CD4-positive, alpha-beta memory T cell (primary cell): ENCODE measurements around the gene CHRNA10. TPM values are rescaled to one million over a fixed set of nuclear protein-coding genes. Genes with fewer than 3 reads are reported as not detected.
A peak's percentile ranks its signal among the peaks of the same experiment; 100 is the strongest.

Experiments used
- CTCF ChIA-PET: fragments of 350-600 bp; sonication (Branson Sonifier 250); formaldehyde crosslinking; loops from one replicate; lab custom pipeline; 2021; ENCODE audit warnings: inconsistent platforms; ENCODE audit not compliant: partially characterized antibody; lab: Charles Lee
- POLR2A ChIA-PET: fragments of 350-600 bp; sonication (Branson Sonifier 250); formaldehyde crosslinking; loops from one replicate; lab custom pipeline; 2021; ENCODE audit not compliant: partially characterized antibody; lab: Charles Lee
- DNase-seq, 5 donors: peaks; one replicate each; pipeline versions ENCODE4 v3.0.0 to v3.0.0-alpha.2; 2020 to 2022; ENCODE audit warnings: mixed read lengths in 1 of 5
- H3K27ac ChIP-seq: one replicate; pipeline ENCODE4 v1.7.0; 2013; ENCODE audit warnings: low read depth, low read length
- H3K27me3 ChIP-seq: 2 replicates; pipeline ENCODE4 v1.7.0; 2013; ENCODE audit warnings: mild to moderate bottlenecking, low read length, moderate library complexity; ENCODE audit not compliant: insufficient read depth
- H3K36me3 ChIP-seq: 2 replicates; pipeline ENCODE4 v1.7.0; 2013; ENCODE audit warnings: mild to moderate bottlenecking, low read length, moderate library complexity; ENCODE audit not compliant: insufficient read depth
- H3K4me1 ChIP-seq: 2 replicates; pipeline ENCODE4 v1.7.0; 2013; ENCODE audit warnings: mild to moderate bottlenecking, low read length, moderate library complexity; ENCODE audit not compliant: insufficient read depth
- H3K4me3 ChIP-seq, 2 donors: one replicate each; pipeline ENCODE4 v1.7.0; 2013; ENCODE audit warnings: low read length in 2 of 2, mild to moderate bottlenecking in 1 of 2
- H3K9me3 ChIP-seq, 2 donors: one replicate each; pipeline ENCODE4 v1.7.0; 2013; ENCODE audit warnings: low read length in 2 of 2, control low read depth in 1 of 2; ENCODE audit not compliant: control insufficient read depth in 1 of 2
- H3K27ac Mint-ChIP-seq, 7 donors: one replicate each; pipeline ENCODE4 v1.8.0; 2020 to 2021; ENCODE audit warnings: mixed read lengths in 7 of 7, mild to moderate bottlenecking in 6 of 7, inconsistent platforms in 3 of 7, moderate library complexity in 3 of 7
- H3K27me3 Mint-ChIP-seq, 2 donors: one replicate each; pipeline ENCODE4 v1.8.0; 2020 to 2021; ENCODE audit warnings: mixed read lengths in 2 of 2
- H3K36me3 Mint-ChIP-seq, 2 donors: one replicate each; pipeline ENCODE4 v1.8.0; 2020 to 2021; ENCODE audit warnings: mixed read lengths in 2 of 2, inconsistent platforms in 1 of 2, mild to moderate bottlenecking in 1 of 2
- H3K4me1 Mint-ChIP-seq, 4 donors: one replicate each; pipeline ENCODE4 v1.8.0; 2020 to 2021; ENCODE audit warnings: mixed read lengths in 4 of 4, mild to moderate bottlenecking in 1 of 4
- H3K4me3 Mint-ChIP-seq, 8 donors: one replicate each; pipeline ENCODE4 v1.8.0; 2020 to 2021; ENCODE audit warnings: mixed read lengths in 8 of 8, mild to moderate bottlenecking in 7 of 8, moderate library complexity in 6 of 8, inconsistent platforms in 3 of 8
- H3K9me3 Mint-ChIP-seq, 8 donors: one replicate each; pipeline ENCODE4 v1.8.0; 2020 to 2021; ENCODE audit warnings: mixed read lengths in 8 of 8, mild to moderate bottlenecking in 5 of 8, inconsistent platforms in 3 of 8, moderate library complexity in 1 of 8
- intact Hi-C: fragments of 100-400 bp; cut with micrococcal nuclease; formaldehyde crosslinking; loops from one replicate; pipeline ENCODE4 v1.15.1; 2023
- polyA plus RNA-seq, 2 donors: library from polyadenylated mRNA; unstranded; fragments of 300-500 nt; fragmentation: Illumina TruSeq; gene quantifications; one replicate each; pipeline ENCODE4 v1.2.3, GENCODE V29; 2021
- total RNA-seq, 2 experiments: library from RNA; stranded (reverse); gene quantifications; one replicate each; pipeline ENCODE4 v1.2.3, GENCODE V29; 2021

CHRNA10 gene
- total and polyA plus RNA-seq, 4 experiments from 2014 or later = 0.11 to 5.5 (median 4.6) TPM; not detected in 1

DNA sequence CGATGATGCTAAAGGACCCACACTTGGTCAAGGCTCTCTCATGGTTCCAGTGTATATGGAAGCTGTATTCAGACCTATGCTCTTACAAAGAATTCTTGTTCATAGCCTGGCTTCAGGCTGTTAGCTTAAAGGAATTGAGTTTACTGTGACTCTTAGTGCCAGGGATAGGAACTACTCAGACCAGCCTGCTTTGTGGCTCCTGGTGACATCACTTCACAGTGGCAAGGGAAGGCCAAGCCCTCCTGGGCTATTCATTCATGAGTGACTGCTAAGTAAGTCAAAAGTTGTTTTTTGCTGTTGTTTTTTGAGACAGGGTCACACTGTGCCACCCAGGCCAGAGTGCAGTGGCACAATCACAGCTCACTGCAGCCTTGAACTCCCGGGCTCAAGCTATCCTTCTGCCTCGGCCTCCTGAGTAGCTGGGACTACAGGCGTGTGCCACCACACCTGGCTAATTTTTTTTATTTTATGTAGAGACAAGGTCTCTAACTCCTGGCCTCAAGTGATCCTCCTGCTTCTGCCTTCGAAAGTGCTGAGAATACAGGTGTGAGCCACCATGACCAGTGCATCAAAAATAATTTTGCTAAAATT, 39.0 kb downstream of the CHRNA10 start:
- no peaks in the 10 kb centered on the region for H3K27me3 Mint-ChIP-seq
- H3K9me3 ChIP-seq = no peaks in the 10 kb centered on the region
- no peaks in the 10 kb centered on the region for H3K36me3 ChIP-seq
- peaks cover 0 to 2% (median 0%) of the 10 kb centered on the region in 8 donors for H3K9me3 Mint-ChIP-seq
- no peak overlapping the region for H3K27ac Mint-ChIP-seq
- ChIA-PET POLR2A (no interaction called here), CTCF (no interaction called here)
- intact Hi-C loops = no loop called here
- H3K4me1 Mint-ChIP-seq = no peaks in the 10 kb centered on the region
- no peaks in the 10 kb centered on the region for H3K27me3 ChIP-seq
- H3K4me3 ChIP-seq = no peak overlapping the region
- DNase-seq = no peak
- H3K36me3 Mint-ChIP-seq = no peaks in the 10 kb centered on the region
- H3K4me3 Mint-ChIP-seq = no peak overlapping the region
- H3K4me1 ChIP-seq = no peaks in the 10 kb centered on the region
- no peak overlapping the region for H3K27ac ChIP-seq

DNA sequence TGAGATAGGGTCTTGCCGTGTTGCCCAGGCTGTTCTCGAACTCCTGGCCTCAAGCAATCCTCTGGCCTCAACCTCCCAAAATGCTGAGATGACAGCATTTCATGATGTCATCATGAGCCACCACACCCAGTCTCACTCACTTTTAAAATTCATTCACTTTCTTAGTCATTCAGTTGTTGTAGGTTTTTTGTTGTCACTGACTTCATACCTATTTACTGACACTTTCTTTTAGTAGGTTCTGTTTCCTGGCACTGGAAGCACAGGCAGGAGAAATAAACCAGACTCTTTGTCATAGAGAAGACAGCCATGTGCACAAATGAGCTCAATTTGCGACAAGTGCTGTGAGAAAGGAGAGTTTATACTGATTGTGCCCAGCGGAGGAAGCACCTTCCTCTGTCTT, 39.9 kb downstream of the CHRNA10 start:
- H3K4me3 Mint-ChIP-seq = no peak overlapping the region
- H3K27me3 Mint-ChIP-seq = no peaks in the 10 kb centered on the region
- no peak overlapping the region for H3K4me3 ChIP-seq
- no peak overlapping the region for H3K27ac Mint-ChIP-seq
- no peak for DNase-seq
- H3K27me3 ChIP-seq = no peaks in the 10 kb centered on the region
- H3K27ac ChIP-seq = no peak overlapping the region
- CTCF ChIA-PET = no interaction called here
- H3K36me3 Mint-ChIP-seq = no peaks in the 10 kb centered on the region
- POLR2A ChIA-PET = no interaction called here
- H3K9me3 Mint-ChIP-seq = peaks cover 0 to 2% (median 0%) of the 10 kb centered on the region in 8 donors
- H3K9me3 ChIP-seq = no peaks in the 10 kb centered on the region
- peaks cover 0 to 6% (median 1%) of the 10 kb centered on the region in 4 donors for H3K4me1 Mint-ChIP-seq
- H3K36me3 ChIP-seq = no peaks in the 10 kb centered on the region
- no peaks in the 10 kb centered on the region for H3K4me1 ChIP-seq
- intact Hi-C loops = no loop called here

DNA sequence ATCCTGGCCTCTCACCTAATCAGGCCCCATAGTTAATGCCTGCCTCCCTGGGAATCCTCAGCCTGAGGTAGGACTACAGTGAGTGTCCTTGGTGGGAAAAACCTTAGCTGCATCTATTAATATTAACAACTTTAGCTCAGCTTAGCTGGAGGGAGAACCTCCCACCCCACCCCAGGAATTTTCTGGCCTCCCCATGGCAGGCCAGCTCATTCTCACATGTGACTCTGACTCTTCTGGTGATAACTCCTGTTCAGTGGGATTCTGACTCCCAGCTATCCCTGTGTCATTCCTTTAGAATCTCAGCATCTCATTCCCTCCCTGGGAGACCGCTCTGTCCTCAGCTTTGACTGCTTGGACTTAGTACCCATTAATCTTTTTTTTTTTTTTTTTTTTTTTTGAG, 43.9 kb downstream of the CHRNA10 start:
- Histone ChIP-seq H3K36me3 (no peaks in the 10 kb centered on the region), H3K4me1 (no peaks in the 10 kb centered on the region), H3K27ac (no peak overlapping the region), H3K9me3 (no peaks in the 10 kb centered on the region), H3K27me3 (no peaks in the 10 kb centered on the region), H3K4me3 (no peak overlapping the region)
- Mint-ChIP-seq H3K9me3 (no peaks in the 10 kb centered on the region), H3K27me3 (no peaks in the 10 kb centered on the region), H3K4me1 (peaks cover 0 to 6% (median 2%) of the 10 kb centered on the region in 4 donors), H3K36me3 (no peaks in the 10 kb centered on the region), H3K27ac (no peak overlapping the region), H3K4me3 (no peak overlapping the region)
- ChIA-PET CTCF (interaction anchor here (0.7 kb wide), 1 partner anchor 13 kb away, joined by 3 read pairs; no protein-coding TSS in a partner anchor), POLR2A (no interaction called here)
- intact Hi-C loops = no loop called here
- no peak for DNase-seq

DNA sequence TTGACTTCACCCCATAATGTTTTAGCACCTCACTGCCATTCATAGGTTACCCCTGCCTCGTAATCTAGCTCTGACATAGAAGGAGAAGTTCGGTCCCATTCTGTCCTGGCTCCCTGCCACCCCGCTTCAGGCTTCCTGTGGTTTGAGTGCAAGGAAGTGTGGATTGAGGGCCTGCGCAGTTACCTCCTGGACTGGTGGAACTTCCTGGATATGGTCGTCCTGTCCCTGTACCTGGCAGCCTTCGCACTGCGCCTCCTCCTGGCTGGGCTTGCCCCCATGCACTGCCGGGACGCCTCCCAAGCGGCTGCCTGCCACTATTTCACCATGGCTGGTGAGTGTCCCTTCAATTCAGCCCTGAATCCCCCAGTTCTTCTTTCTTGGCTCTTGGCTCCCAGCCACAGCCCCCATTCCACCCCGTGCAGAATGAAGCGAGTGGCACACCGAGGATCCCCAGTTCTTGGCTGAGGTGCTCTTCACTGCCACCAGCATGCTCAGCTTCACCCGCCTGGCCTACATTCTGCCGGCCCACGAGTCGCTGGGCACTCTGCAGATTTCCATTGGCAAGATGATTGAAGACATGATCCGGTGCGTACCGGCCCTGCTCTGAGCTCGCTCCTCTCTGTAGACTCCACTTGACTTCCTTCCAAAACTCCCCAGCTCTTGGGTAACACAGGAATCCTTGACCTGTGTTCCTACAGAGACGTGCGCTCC, 44.8 kb downstream of the CHRNA10 start:
- intact Hi-C loops = no loop called here
- H3K4me3 ChIP-seq = no peak overlapping the region
- no peak for DNase-seq
- H3K4me3 Mint-ChIP-seq = peak overlapping the region in 1 of 8 donors; percentile 15
- H3K27me3 Mint-ChIP-seq = no peaks in the 10 kb centered on the region
- no peaks in the 10 kb centered on the region for H3K9me3 ChIP-seq
- H3K4me1 ChIP-seq = no peaks in the 10 kb centered on the region
- ChIA-PET CTCF (no interaction called here), POLR2A (no interaction called here)
- no peak overlapping the region for H3K27ac ChIP-seq
- H3K36me3 ChIP-seq = no peaks in the 10 kb centered on the region
- no peaks in the 10 kb centered on the region for H3K27me3 ChIP-seq
- no peak overlapping the region for H3K27ac Mint-ChIP-seq
- H3K9me3 Mint-ChIP-seq = no peaks in the 10 kb centered on the region
- no peaks in the 10 kb centered on the region for H3K36me3 Mint-ChIP-seq
- H3K4me1 Mint-ChIP-seq = peaks cover 0 to 6% (median 2%) of the 10 kb centered on the region in 4 donors

DNA sequence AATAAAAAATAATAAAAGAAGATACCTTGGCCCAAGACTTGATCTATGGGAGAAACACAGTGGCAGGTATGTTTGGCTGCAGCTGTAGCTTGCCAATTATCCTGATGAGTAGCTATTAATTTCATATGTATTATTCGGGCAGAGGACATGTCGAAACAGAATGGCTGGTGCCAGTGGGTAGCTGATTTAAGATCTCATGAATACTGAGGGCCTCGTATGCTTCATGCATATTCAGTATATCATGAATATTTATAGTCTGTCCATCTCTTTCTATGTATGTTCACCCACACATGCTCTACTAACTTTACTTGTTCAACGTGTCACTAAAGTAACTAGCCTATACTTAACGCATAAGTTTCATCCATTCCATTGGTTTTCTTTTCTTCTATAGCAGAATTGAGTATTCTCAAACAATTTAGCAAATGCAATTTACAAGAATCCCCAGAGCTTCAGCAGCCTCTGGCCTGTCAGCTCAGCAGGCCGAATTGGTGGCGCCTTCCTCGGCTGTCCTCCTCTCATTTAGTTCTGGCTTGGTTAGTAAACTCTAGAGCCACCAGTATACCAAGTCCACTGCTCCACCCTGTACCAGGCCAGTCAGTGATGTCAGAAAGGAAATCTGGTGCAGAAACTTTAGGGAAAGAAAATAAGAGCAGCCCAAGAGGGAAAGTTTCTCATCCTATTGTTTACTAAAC, 47.3 kb downstream of the CHRNA10 start:
- Histone ChIP-seq H3K9me3 (no peaks in the 10 kb centered on the region), H3K36me3 (no peaks in the 10 kb centered on the region), H3K4me1 (no peaks in the 10 kb centered on the region), H3K4me3 (no peak overlapping the region), H3K27me3 (no peaks in the 10 kb centered on the region), H3K27ac (no peak overlapping the region)
- H3K9me3 Mint-ChIP-seq = no peaks in the 10 kb centered on the region
- DNase-seq = no peak
- POLR2A ChIA-PET = no interaction called here
- intact Hi-C loops = no loop called here
- CTCF ChIA-PET = no interaction called here
- peaks cover 0 to 6% (median 2%) of the 10 kb centered on the region in 4 donors for H3K4me1 Mint-ChIP-seq
- no peak overlapping the region for H3K4me3 Mint-ChIP-seq
- H3K27me3 Mint-ChIP-seq = no peaks in the 10 kb centered on the region
- no peaks in the 10 kb centered on the region for H3K36me3 Mint-ChIP-seq
- no peak overlapping the region for H3K27ac Mint-ChIP-seq

DNA sequence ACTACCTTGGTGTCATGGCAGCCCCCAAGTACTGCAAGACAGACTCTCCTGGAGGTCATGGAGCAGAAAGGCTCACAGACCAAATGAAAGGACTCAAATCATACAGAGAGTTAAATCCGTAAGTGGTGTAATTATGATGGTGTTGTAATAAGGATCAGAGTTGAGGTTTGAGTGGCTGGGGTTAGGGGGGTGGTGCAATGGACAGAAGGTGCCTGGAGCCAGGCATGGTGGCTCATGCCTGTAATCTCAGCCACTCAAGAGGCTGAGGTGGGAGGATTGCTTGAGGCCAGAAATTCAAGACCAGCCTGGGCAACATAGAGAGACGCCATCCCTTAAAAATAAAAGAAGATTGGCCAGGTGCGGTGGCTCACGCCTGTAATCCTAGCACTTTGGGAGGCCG, 48.1 kb downstream of the CHRNA10 start:
- intact Hi-C loops = no loop called here
- Histone ChIP-seq H3K27me3 (no peaks in the 10 kb centered on the region), H3K4me1 (no peaks in the 10 kb centered on the region), H3K36me3 (no peaks in the 10 kb centered on the region), H3K4me3 (no peak overlapping the region), H3K9me3 (no peaks in the 10 kb centered on the region), H3K27ac (no peak overlapping the region)
- H3K36me3 Mint-ChIP-seq = no peaks in the 10 kb centered on the region
- POLR2A ChIA-PET = no interaction called here
- no peaks in the 10 kb centered on the region for H3K9me3 Mint-ChIP-seq
- no peak overlapping the region for H3K4me3 Mint-ChIP-seq
- no peak for DNase-seq
- peak overlapping the region in 1 of 7 donors; percentile 8 for H3K27ac Mint-ChIP-seq
- CTCF ChIA-PET = no interaction called here
- peaks cover 0 to 6% (median 2%) of the 10 kb centered on the region in 4 donors for H3K4me1 Mint-ChIP-seq
- H3K27me3 Mint-ChIP-seq = no peaks in the 10 kb centered on the region

DNA sequence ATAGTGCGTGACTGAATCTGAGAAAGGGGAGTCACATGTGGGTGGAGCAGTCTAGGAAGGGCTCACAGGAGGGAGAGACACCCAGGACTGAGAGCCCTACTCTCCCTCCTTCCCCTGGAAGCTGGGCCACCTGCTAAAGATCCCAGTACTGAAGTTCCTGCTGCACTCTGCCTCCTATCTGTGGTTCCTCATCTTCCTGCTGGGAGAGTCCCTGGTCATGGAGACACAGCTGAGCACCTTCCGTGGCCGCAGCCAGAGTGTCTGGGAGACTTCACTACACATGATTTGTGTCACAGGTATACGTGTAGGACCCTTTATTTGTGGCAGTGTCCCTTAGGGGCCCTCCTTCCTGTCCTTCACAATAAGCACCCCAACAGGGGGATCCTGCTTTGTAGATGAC, 48.7 kb downstream of the CHRNA10 start:
- ChIA-PET CTCF (no interaction called here), POLR2A (no interaction called here)

More for the DNA sequence above, 48.7 kb downstream of the CHRNA10 start:
- no peaks in the 10 kb centered on the region for H3K9me3 ChIP-seq
- Mint-ChIP-seq H3K36me3 (no peaks in the 10 kb centered on the region), H3K27me3 (no peaks in the 10 kb centered on the region), H3K4me3 (no peak overlapping the region), H3K9me3 (no peaks in the 10 kb centered on the region), H3K27ac (no peak overlapping the region), H3K4me1 (peaks cover 0 to 6% (median 2%) of the 10 kb centered on the region in 4 donors)
- intact Hi-C loops = no loop called here
- H3K4me3 ChIP-seq = no peak overlapping the region
- no peaks in the 10 kb centered on the region for H3K4me1 ChIP-seq
- no peak overlapping the region for H3K27ac ChIP-seq
- no peaks in the 10 kb centered on the region for H3K36me3 ChIP-seq
- no peaks in the 10 kb centered on the region for H3K27me3 ChIP-seq
- no peak for DNase-seq
